GM23338 (cell line): Measurements from ENCODE around the gene STAT6. TPM values are rescaled to one million over a fixed set of nuclear protein-coding genes. Genes with fewer than 3 reads are reported as not detected.

Experiments used
- ATAC-seq: fragments of 200-7000 bp; cut with Tn5 transposase; 3 replicates; pipeline ENCODE4 v1.9.1; 2020
- DNase-seq: peaks from one replicate; pipeline ENCODE4 v3.0.0-alpha.2; 2015; ENCODE audit warnings: low spot score
- H2AFZ ChIP-seq: fragments of 200-600 bp; sonication (generic); 2 replicates; pipeline ENCODE4 v1.8.0; 2016; ENCODE audit warnings: antibody characterized with exemption, mild to moderate bottlenecking, moderate library complexity
- H3F3A ChIP-seq: fragments of 200-600 bp; sonication (generic); replicated peaks from 2 replicates; pipeline ENCODE4 v1.8.0; 2017; ENCODE audit warnings: antibody characterized with exemption, mixed run types, low read depth
- H3K27ac ChIP-seq: fragments of 200-600 bp; sonication (generic); 2 replicates; pipeline ENCODE4 v1.6.1; 2016; ENCODE audit warnings: low read depth
- H3K27me3 ChIP-seq: fragments of 200-600 bp; sonication (generic); 2 replicates; pipeline ENCODE4 v1.8.0; 2016; ENCODE audit warnings: mild to moderate bottlenecking, mixed run types, moderate library complexity; ENCODE audit not compliant: insufficient read depth
- H3K36me3 ChIP-seq: fragments of 200-600 bp; sonication (generic); 2 replicates; pipeline ENCODE4 v1.8.0; 2016; ENCODE audit warnings: mild to moderate bottlenecking; ENCODE audit not compliant: insufficient read depth
- H3K4me1 ChIP-seq: fragments of 200-600 bp; sonication (generic); 2 replicates; pipeline ENCODE4 v1.8.0; 2016; ENCODE audit warnings: mild to moderate bottlenecking, moderate library complexity; ENCODE audit not compliant: insufficient read depth
- H3K4me2 ChIP-seq: fragments of 200-600 bp; sonication (generic); 2 replicates; pipeline ENCODE4 v1.7.1; 2017; ENCODE audit warnings: mixed run types
- H3K4me3 ChIP-seq: fragments of 200-600 bp; sonication (generic); 2 replicates; pipeline ENCODE4 v1.6.1; 2016; ENCODE audit warnings: mixed run types
- H3K79me2 ChIP-seq: fragments of 200-600 bp; sonication (generic); replicated peaks from 2 replicates; pipeline ENCODE4 v1.8.0; 2017; ENCODE audit warnings: mild to moderate bottlenecking; ENCODE audit not compliant: insufficient read depth
- H3K9me2 ChIP-seq: fragments of 200-600 bp; sonication (generic); 2 replicates; pipeline ENCODE4 v1.8.0; 2017; ENCODE audit not compliant: insufficient read depth
- H4K20me1 ChIP-seq: fragments of 200-600 bp; sonication (generic); replicated peaks from 2 replicates; pipeline ENCODE4 v1.8.0; 2017; ENCODE audit warnings: mild to moderate bottlenecking; ENCODE audit not compliant: insufficient read depth
- H3K27ac Mint-ChIP-seq: 2 replicates; pipeline ENCODE4 v1.8.0; 2020; ENCODE audit warnings: inconsistent platforms, mild to moderate bottlenecking, moderate library complexity, mixed read lengths
- H3K27me3 Mint-ChIP-seq: 3 replicates; pipeline ENCODE4 v1.8.0; 2022; ENCODE audit warnings: low read depth, mild to moderate bottlenecking, moderate library complexity, mixed read lengths, inconsistent platforms; ENCODE audit not compliant: insufficient read depth, poor library complexity
- H3K36me3 Mint-ChIP-seq: 3 replicates; pipeline ENCODE4 v1.8.0; 2021; ENCODE audit warnings: low read depth, mild to moderate bottlenecking, inconsistent platforms, moderate library complexity, mixed read lengths
- H3K4me1 Mint-ChIP-seq: 3 replicates; pipeline ENCODE4 v1.8.0; 2020; ENCODE audit warnings: mild to moderate bottlenecking, inconsistent platforms, mixed read lengths
- H3K4me3 Mint-ChIP-seq: 3 replicates; pipeline ENCODE4 v1.8.0; 2021; ENCODE audit warnings: moderate library complexity, mild to moderate bottlenecking, inconsistent platforms, mixed read lengths
- H3K9me3 Mint-ChIP-seq: 3 replicates; pipeline ENCODE4 v1.8.0; 2020; ENCODE audit warnings: moderate library complexity, mild to moderate bottlenecking, inconsistent platforms, mixed read lengths
- CREB1 ChIP-seq: fragments of 250-450 bp; sonication (Bioruptor Pico); IDR thresholded peaks from 2 replicates; pipeline ENCODE4 v1.5.0; 2020; ENCODE audit warnings: low read depth, mild to moderate bottlenecking, moderate library complexity
- CTCF ChIP-seq, 2 experiments: fragments of 200-600 bp in 1 of 2; sonication (generic) in 1 of 2; conservative IDR thresholded peaks; 2 replicates each; pipeline versions ENCODE4 v1.5.1 to v1.6.1; 2016 to 2017; ENCODE audit warnings: antibody characterized with exemption in 2 of 2, low read depth in 2 of 2, mild to moderate bottlenecking in 2 of 2, moderate library complexity in 1 of 2
- ETS1 ChIP-seq: IDR thresholded peaks from 2 replicates; pipeline ENCODE4 v1.6.1; 2016; ENCODE audit warnings: antibody characterized with exemption
- EZH2 ChIP-seq: fragments of 200-600 bp; sonication (generic); IDR thresholded peaks from one replicate; pipeline ENCODE4 v1.8.0; 2017; ENCODE audit warnings: antibody characterized with exemption, mild to moderate bottlenecking, low read depth; ENCODE audit not compliant: unreplicated experiment
- EZH2phosphoT487 ChIP-seq: fragments of 200-600 bp; sonication (generic); IDR thresholded peaks from one replicate; pipeline ENCODE4 v1.8.1; 2018; ENCODE audit warnings: antibody characterized with exemption; ENCODE audit not compliant: unreplicated experiment
- POLR2AphosphoS5 ChIP-seq: IDR thresholded peaks from 2 replicates; pipeline ENCODE4 v1.6.1; 2016; ENCODE audit warnings: antibody characterized with exemption, low read depth
- REST ChIP-seq: IDR thresholded peaks from one replicate; pipeline ENCODE4 v1.6.1; 2018; ENCODE audit warnings: antibody characterized with exemption; ENCODE audit not compliant: unreplicated experiment
- ZNF462 ChIP-seq: fragments of 250-450 bp; sonication (Bioruptor Pico); IDR thresholded peaks from 2 replicates; pipeline ENCODE4 v1.5.0; 2020; ENCODE audit warnings: mild to moderate bottlenecking, moderate library complexity
- polyA plus RNA-seq: library from polyadenylated mRNA; unstranded; fragments of >200 nt; fragmentation: Nextera tagmentation; extraction: Ambion mirVana; gene quantifications from 2 replicates; pipeline ENCODE4 v1.2.1, GENCODE V29; 2016
- total RNA-seq: library from RNA; depleted of rRNA; stranded (reverse); fragments of >200 nt; shearing (Covaris generic); gene quantifications from 2 replicates; pipeline ENCODE4 v1.2.3, GENCODE V29; 2014

STAT6 gene
- total and polyA plus RNA-seq, 2 experiments from 2014 or later = 14.3 to 28.1 TPM

- no peak for TF ChIP-seq CTCF (conservative IDR thresholded peaks at IDR 0.05; ENCODE audit: low read depth in 2 of 2)
Observed at GRCh38 chr12:57158186-57158585, 47.0 kb upstream of the STAT6 start (continued).

GRCh38 chr12:57157588-57158173, 46.5 kb upstream of the STAT6 start:
- Mint-ChIP-seq H3K4me1 (peaks cover 2% of the 10 kb centered on the region; the same call in 2 of the 3 replicates), H3K4me3 (no peak overlapping the region), H3K36me3 (peaks cover 95% of the 10 kb centered on the region), H3K9me3 (no peaks in the 10 kb centered on the region; the same call in 2 of the 3 replicates), H3K27ac (no peak overlapping the region), H3K27me3 (peaks cover 23% of the 10 kb centered on the region)
- Histone ChIP-seq H3K27me3 (no peaks in the 10 kb centered on the region), H3K4me3 (no peak overlapping the region), H3K4me1 (no peaks in the 10 kb centered on the region), H3K36me3 (peaks cover 27% of the 10 kb centered on the region), H3K79me2 (no peaks in the 10 kb centered on the region), H3K9me2 (no peaks in the 10 kb centered on the region), H4K20me1 (peaks cover 22% of the 10 kb centered on the region; the same call in 1 of the 2 replicates), H3K27ac (no peak overlapping the region), H2AFZ (no peak overlapping the region), H3F3A (0 out of 2 replicates have a peak, but pooled peaks cover 8% of the 10 kb centered on the region), H3K4me2 (no peak overlapping the region)
- ATAC-seq = no peak
- no peak for DNase-seq
- TF ChIP-seq EZH2 (no peak), ETS1 (no peak), CTCF (conservative IDR thresholded peaks at IDR 0.05; ENCODE audit: low read depth in 2 of 2) (no peak), REST (no peak), ZNF462 (no peak), EZH2phosphoT487 (no peak), CREB1 (CRISPR knock-in tag) (no peak), POLR2AphosphoS5 (no peak)
